HCEC 1CT (cell line): Measurements from ENCODE around the gene FABP3.
"Not testable (repeated sequence)": the region's sequence is repeated elsewhere in the genome, so short reads cannot be mapped to it uniquely, and the experiment has no call there.

Experiments used
- DNase-seq: peaks from one replicate; pipeline ENCODE4 v3.0.0-alpha.2; 2017

The FABP3 gene

DNA sequence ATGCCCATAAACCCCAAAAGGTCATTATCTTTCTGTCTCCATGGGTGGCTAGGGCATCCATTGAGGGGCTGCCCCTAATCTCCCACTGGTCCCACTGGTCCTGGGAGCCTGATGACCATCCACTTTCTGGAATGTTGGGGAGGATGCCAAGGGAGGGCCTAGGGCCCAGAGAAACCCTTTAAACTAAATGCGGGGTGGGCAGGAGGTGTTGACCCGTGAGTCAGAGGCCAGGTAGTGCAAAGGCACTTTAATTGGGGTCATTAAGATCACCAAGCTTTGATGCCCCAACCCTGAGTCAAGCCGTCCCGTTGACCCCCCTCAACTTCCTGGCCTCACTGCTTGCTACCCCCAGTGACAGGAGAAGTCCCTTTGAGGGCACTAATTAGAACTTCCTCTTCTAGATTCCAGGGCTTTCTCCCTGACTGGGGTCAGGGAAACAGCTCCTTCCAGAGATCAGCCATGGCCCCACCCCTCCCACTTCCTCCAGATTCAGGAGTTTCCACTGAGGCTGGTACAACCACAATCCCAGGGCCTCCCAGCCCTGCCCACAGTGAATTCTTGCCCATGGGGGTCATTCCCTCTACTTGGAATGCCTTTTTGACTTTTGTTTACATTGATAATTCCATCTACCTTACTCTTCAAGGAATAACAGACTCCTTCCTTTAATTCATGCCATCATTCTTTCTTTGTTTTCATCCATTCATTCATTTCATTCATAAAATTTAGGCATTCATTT lies 24.7 kb upstream of the FABP3 start:
- peak; percentile 81 for DNase-seq

DNA sequence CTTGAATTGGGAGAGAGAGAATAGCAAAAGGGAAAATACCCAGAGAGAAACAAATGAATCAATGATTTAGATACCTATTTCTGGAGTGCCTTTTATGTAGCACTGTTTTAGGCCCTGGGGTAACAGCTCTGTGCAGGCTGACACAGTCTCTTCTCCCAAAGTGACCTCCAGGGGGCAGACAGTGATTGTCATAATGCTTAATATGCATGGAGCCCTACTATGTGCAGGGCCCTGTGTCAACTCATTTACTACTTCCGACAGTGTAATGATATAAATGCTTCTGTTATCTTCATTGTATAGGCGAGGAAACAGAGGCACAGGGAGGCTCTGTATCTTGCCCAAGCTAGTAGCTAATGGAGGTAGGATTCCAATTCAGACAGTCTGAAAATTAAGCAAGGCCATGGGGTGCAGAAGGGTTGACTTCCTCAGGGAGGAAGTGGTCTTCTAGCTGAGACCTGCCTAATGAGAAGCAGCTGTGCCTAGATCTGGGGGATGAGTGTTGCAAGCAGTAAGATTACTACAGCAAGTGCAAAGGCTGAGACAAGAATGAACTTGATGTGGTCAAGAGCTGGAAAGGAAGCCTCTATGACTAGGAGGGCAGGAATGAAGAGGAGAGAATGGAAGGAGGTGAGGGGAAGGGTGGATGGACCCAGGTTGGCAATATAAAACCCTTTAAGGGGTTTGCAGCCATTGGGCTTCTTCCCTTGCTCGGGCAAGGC lies 23.9 kb upstream of the FABP3 start:
- peak; percentile 99 for DNase-seq

DNA sequence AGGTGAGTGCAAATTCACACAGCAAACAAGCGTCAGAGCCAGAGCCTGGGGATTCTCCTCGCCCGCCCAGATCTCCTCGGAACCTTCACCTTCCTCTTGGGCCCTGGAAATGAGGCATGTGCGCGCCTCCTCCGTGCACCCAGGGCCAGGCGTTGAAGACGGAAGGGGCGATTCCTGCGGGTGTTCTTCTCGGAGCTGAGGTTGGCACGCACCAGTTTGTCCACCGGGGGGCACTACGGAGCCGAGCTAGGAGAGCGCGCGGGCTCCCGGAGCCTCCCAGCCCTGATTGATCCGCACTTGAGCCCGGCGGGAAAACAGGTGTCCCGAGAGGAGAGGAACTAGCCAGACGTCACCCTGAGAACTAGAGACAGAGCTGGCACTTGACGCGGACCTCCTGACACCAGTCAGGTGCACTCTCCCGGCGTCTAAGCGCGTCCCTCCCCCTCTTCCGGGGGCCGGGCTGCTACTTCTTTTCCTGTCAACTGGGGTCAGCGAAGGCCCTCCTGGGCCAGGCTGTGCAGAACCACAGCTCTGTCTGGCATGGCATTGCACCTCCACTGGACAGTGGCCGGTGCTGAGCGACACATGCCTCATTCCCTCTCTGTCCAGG lies 21.8 kb upstream of the FABP3 start:
- peak; percentile 76 for DNase-seq

DNA sequence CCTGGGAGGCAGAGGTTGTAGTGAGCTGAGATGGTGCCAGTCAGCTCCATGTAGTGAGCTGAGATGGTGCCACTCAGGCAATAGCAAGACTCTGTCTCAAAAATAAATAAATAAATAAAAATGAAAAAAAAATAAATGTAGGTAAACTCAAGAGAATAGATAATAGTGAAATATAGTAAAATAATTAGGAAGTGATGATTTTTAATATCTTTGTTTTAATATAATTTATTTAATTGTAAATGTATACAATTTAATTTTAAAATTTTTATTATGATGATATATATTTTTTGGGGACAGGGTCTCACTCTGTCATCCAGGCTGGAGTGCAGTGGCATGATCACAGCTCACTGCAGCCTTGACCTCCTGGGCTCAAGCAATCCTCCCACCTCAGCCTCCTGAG lies 20.6 kb upstream of the FABP3 start:
- no peak for DNase-seq

DNA sequence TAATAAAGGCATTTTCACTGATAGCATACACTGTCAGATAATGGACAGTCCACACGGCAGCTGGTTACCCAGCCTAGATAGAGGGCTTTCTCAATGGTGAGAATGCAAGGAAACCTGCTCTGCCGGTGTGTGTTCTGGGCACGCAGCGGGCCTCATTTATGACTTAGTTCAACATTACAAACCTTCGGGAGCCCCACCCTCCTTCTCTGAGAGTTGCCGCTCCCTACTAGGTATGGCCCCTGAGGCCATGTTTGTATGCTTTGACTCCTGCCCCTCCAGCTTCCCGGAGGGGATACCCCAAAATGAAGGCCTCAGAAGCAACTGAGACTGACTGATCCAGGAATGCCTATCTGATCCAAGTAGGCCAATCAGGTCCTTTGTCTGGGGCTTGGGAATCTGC lies 17.2 kb upstream of the FABP3 start:
- DNase-seq, result no peak

DNA sequence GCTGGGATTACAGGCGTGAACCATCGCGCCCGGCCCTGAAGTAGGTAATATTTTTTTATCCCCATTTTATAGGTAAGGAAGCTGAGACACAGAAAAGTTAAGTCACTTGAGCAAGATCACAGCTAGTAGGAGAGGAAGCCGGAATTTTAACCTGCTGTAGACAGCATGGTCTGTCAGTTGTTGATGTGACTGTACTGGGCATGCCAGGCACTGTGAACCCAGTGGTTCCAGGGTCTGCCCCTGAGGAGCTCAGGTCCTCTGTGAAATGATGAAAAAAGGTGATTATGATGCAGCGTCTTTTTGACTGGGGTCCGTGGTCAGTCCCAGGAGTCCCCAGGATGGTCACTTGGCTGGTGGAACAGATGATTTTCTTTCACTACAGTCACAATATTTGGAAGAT lies 16.7 kb upstream of the FABP3 start:
- DNase-seq, result no peak

DNA sequence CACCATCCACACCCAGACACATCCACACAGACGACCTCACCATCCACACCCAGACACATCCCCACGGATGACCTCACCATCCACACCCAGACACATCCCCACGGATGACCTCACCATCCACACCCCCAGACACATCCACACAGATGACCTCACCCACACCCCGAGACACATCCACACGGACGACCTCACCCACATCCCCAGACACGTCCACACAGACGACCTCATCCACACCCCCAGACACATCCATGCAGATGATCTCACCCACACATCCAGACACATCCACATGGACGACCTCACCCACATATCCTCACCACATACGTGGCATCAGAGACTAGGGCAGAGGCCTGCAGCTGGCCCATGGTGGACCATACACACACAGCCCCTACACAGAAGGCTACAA lies 14.7 kb upstream of the FABP3 start:
- DNase-seq, result no peak

DNA sequence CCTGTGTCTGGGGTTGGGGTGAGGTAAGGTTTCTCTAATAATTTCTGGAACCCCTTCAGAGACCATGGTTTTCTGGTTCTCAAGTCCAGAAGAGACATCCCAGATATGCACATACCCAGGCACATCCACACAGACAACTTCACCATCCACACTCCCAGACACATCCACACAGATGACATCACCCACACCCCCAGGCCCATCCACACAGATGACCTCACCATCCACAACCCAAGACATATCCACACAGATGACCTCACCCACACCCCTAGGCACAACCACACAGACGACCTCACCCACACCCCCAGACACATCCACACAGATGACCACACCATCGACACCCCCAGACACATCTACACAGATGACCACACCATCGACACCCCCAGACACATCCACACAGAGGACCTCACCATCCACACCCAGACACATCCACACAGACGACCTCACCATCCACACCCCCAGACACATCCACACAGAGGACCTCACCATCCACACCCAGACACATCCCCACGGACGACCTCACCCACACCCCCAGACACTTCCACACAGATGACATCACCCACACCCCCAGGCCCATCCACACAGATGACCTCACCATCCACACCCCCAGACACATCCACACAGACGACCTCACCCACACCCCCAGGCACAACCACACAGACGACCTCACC lies 13.8 kb upstream of the FABP3 start:
- DNase-seq, result not testable (repeated sequence)

DNA sequence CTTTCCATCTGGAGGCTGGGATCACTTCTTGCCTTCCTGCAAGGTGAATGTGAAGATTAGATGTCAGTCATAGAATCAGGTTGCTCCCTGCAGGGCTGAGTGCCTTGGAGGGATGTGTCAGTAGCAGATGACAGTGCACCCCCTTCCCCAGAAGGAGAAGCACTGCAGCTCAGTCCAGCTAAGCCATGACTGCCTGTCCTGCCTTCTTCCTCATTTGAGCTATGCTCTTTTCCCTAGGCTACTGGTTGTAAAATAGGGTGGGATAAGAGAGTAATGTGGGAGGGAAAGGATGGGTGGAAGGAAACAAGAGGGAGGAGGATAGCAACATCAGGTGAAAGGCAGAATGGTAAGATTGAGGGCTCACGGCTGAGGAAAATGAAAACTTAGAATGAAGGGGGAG lies 11.1 kb upstream of the FABP3 start:
- no peak for DNase-seq

DNA sequence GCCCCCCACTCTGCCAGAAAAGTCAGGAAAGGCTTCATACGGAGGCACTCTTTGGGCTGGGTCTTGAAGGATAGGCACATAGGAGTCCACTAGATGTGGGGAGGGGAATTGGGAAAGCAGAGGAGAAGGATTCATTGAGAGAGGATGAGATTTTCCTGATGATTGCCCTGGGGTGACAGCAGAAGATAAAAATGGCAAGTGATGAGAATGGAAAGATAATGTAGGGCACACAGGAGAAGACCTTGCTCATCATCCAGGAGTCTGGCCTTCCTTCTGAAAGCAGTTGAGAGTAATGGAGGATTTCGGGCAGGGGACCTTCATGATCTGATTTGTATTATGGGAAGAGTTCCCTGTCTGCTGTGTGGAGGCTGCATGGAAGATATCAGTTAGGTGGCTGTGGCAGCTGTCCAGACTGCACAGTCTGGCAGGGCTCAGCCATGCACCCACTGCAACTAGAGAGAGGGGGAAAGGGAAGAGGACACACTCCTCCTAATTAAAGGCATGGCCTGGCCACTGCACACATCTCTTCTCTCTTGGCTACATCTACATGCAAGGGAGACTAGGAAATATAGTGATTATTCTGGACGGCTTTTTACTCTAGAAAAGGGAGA lies 9.6 kb upstream of the FABP3 start:
- no peak for DNase-seq

DNA sequence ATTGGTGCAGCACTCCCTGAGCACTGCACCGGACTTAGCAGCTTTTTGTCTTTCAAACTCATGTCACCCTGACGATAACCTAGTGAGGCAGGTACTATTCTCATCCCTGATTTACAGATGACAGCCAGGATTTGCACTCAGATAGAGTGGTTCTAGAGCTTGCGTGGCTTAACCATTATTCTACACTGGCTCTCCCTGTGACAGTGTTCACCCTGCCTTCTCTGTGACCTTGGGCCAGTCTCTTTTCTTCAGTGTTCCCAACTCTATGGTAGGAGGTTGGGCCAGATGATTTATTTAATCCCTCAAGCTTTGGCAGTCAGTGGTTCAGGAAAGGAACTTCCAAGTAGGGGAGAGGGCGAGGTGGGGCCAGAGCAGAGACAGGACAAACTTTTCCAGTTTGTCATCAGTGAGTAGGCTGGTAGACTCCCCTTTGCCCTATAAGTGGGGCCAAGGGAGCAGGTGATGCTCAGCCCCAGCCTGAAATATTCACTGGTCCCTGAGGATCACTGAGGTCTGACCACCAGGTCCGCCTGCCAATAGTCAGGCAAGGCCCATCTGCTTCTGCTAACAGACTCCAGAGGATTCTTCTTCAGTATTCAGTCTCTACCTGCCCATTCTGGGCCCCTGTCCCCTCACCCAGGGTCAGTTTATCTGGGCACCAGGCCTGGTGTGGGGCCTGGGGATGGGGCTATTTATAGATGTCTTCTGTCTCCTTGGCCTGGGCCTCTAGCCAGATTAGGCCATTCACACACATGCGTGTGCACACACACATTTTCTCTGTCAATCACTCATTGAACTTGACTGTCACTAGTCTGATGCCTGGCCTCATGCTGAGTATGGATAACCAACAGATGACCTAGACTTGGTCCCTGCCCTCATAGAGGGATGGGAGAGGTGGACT lies 8.8 kb upstream of the FABP3 start:
- DNase-seq, result peak; percentile 52

DNA sequence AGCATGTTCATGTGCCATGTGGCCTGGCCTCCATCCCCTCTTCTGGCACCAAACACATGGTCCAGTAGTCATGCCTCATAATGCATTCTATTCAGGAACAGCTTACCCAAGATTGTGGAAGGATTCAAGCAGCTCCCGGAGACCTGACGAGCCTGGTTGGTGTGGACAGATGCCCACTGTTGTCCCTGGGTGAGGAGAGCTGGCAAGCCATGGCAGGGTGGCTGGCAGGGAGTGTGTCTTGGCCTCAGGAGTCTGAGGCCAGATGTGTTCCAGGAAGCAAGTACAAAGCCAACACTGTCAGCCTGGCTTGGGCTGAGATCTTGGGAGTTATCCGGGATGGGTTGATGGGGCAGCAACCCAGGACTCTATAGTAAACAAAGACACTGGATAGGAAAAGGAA lies 7.3 kb upstream of the FABP3 start:
- no peak for DNase-seq

DNA sequence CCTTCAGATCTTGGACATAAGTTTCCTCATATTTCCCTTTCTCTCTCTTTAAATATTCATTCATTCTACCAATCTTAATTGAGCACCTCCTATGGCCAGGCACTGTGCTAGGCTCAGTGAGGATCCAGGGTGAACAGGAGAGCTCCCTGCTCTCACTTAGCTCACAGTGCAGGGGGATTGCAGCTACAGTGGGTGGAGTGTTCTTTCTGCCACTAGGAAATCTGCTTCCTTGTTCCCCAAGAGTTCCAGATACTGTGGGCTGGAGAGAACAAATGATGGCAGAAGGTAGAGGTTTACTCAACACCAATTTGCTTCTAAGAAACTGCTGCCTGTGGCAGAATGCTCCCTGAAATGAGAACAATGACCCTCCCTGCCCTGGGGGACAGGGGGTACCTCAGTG lies 5.1 kb upstream of the FABP3 start:
- DNase-seq, result no peak

DNA sequence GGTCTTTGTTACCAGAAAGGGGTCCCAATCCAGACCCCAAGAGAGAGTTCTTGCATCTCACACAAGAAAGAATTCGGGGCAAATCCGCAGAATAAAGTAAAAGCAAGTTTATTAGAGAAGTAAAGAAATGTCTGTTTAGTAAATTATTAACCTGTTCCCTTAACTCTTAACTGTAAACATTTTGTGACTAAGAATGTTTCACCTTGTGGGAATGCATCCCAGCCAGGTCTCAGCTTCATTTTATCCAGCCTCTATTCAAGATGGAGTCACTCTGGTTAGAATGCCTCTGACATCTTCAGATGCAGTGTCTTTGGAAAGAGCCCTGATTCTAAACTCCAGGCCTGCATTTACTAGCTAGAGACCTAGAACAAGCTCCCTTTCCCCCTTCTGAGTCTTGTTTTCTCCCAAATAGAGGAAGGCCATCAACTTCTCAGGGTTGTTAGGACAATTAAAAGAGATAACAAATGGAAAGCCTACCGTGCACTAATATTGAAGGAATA lies 4.5 kb upstream of the FABP3 start:
- no peak for DNase-seq

DNA sequence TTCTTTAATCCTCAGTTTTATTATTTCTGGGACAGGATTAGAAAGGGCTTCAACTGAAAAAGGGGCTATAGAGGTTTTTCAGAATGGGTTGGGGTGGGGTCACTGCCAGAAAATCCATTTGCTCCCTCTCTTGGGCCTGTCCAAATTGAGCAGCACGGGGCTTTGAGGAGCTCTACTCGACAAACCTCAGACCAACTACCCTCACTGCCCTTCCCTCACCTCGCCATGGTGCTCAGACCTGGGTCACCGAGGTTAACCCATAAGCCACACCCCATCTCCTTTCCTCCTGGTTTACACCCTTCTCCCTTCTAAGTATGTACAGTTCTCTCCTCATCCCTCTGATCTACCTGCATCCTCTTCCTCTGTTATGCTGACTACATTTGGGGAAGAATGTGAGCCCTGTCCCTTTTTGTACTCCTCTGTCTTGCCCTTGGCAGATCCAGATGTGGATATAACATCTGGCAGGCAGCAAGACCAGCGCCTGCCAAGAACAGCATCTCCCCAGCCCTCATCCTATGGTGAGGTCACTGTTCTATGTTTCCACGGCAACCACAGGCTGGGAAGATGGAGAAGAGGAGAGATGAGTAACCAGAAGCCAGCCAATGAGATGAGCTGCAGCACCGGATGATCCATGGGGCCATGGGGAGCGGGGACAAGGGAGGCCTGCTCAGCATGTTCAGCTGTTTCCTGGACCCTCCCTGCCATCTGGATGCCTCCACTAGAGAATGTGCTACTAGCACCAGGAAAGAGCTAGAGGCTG lies 3.7 kb upstream of the FABP3 start:
- peak; percentile 99 for DNase-seq

DNA sequence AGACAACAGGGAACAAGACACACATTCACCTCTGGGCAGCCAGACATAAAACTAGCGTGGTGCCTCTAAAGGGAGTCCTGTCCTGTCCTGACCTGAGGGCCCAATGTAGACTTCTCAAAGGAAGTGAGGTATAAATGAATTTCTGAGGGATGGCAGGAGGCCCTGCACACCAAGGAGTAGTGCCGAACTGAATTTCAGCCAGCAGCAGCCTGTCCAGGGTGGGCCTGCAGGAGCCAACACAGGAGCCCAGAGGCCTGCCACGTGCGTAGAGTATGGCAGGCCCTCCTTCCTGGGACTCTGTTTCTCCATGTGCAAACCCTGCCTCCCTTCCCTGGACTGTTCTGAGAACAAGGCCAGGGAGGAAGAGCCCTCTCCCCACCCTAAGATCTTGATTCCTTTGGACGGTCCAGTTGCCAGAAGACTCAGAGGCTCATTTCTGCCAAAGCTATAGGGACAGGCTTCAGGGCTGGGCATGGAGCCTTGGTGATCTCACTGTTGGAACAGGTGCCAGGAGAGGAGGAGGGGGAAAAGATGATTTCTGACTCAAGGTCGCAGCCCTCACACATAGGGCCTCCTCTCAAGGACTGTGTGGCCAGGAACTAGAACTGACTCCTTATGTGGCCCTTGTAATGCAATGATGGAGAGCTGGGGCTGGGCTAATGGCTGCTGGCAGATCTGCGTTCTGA lies 1.8 kb upstream of the FABP3 start:
- peak; percentile 54 for DNase-seq

DNA sequence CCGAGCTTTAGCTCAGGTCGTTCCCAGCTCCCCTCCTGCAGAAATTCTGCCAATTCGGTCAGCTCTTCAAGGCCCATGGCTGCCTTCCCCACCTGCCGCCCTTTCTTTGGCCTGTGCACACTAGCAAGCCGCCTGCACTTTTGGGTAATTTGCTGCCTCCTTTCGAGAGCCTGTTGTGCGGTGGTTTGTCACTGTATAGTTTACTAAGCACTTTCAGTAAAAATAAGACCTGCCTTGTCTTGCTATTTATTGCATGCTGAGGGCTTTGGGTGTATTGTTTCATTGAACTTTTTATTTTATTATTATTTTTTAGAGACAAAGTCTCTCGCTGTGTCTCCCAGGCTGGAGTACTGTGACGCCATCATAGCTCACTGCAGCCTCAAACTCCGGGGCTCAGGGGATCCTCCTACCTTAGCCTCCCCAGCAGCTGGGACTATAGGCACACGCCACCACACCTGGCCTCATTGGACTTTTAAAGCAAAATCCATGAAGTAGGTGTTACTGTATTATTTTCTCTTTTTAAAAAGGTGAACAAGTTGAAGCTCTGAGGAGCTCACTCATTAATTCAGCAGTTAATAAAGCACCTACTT lies 1.1 kb upstream of the FABP3 start:
- no peak for DNase-seq

DNA sequence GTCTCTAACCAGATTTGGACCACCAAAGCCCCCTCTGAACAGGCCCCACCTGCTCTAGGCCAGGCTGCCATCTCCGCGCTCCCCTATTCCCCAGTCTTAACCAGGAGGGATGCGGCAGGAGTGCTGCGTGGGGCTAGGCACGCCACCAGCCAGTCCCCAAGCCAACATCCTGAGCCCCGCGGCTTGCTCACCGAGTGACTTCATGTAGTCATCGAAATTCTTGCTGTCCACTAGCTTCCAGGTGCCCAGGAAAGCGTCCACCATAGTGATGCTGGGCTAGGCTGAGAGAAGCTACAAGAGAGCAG lies 173 bp downstream of the FABP3 start:
- no peak for DNase-seq

DNA sequence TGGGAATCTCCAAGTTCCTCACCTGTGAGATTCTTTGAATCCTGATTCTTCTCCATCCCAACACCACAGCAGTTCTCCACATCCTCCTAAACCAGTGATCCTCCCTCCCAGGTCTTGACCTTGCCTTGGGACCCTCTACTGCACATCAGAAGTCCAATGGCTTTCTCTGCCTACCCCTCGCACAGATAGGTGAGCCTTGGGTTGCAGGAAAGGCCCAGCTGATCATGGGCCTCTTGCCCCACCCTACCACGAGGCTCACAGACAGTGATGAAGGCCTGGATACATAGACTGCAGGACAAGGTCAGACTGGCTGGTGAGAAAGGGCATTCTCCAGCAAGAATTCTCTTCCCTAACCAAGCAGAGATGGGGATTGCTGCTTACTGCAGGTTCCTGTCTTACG lies 825 bp downstream of the FABP3 start:
- DNase-seq, result no peak
